Measurements from ENCODE around the gene DDI1. TPM values are rescaled to one million over a fixed set of nuclear protein-coding genes. Genes with fewer than 3 reads are reported as not detected.
"Not testable (repeated sequence)": the region's sequence is repeated elsewhere in the genome, so short reads cannot be mapped to it uniquely, and the experiment has no call there.

DDI1 gene
- total RNA-seq, 1 experiment from 2014 or later = not detected

GRCh38 chr11:104043678-104044239, 7.3 kb downstream of the DDI1 start:
- TF ChIP-seq CTCF (conservative IDR thresholded peaks at IDR 0.05; ENCODE audit: low read depth, low read length) = no peak
- no peak for TF ChIP-seq EZH2phosphoT487 (IDR thresholded peaks at IDR 0.05; ENCODE audit: borderline replicate concordance, low read length)
- no peak for TF ChIP-seq EZH2 (IDR thresholded peaks at IDR 0.05; ENCODE audit: low read length, unreplicated experiment)
- no peaks in the 10 kb centered on the region for H3K9me3 ChIP-seq (ENCODE audit: low read length)
- ATAC-seq (no peak), DNase-seq (no peak)
- no peak overlapping the region for H3K9ac ChIP-seq (ENCODE audit: low read length)
- no TSS peak for BruUV-seq (replicated peaks)
- POLR2A ChIA-PET (ENCODE audit: unreplicated experiment) = no interaction called here
- H3K4me2 ChIP-seq (ENCODE audit: low read length) = no peak overlapping the region
- H3K79me2 ChIP-seq (ENCODE audit: low read length) = no peaks in the 10 kb centered on the region
- CTCF ChIA-PET = no interaction called here
- intact Hi-C loops (cut with micrococcal nuclease) = no loop called here
- H3F3A ChIP-seq (ENCODE audit: low read length, unreplicated experiment) = no peaks in the 10 kb centered on the region
- H3K36me3 ChIP-seq (ENCODE audit: low read depth, low read length) = no peaks in the 10 kb centered on the region
- no peaks in the 10 kb centered on the region for H3K4me1 ChIP-seq (ENCODE audit: insufficient read depth, low read length)
- H3K4me3 ChIP-seq (ENCODE audit: low read length) = no peak overlapping the region
- no peaks in the 10 kb centered on the region for H3K9me2 ChIP-seq (replicated peaks; ENCODE audit: low read length)
- no peaks in the 10 kb centered on the region for H4K20me1 ChIP-seq (ENCODE audit: low read length)
- H3K27ac ChIP-seq (ENCODE audit: low read length) = no peak overlapping the region
- H3K27me3 ChIP-seq (ENCODE audit: low read length) = 0 out of 2 replicates have a peak, but pooled peaks cover 2% of the 10 kb centered on the region
- no peak overlapping the region for H2AFZ ChIP-seq (ENCODE audit: low read length)

GRCh38 chr11:104046331-104046730, 9.9 kb downstream of the DDI1 start:
- H4K20me1 ChIP-seq (ENCODE audit: low read length) = no peaks in the 10 kb centered on the region
- H3K9ac ChIP-seq (ENCODE audit: low read length) = no peak overlapping the region
- no peak overlapping the region for H2AFZ ChIP-seq (ENCODE audit: low read length)
- H3K9me3 ChIP-seq (ENCODE audit: low read length) = no peaks in the 10 kb centered on the region
- H3K79me2 ChIP-seq (ENCODE audit: low read length) = no peaks in the 10 kb centered on the region
- H3K4me1 ChIP-seq (ENCODE audit: insufficient read depth, low read length) = no peaks in the 10 kb centered on the region
- no peaks in the 10 kb centered on the region for H3K36me3 ChIP-seq (ENCODE audit: low read depth, low read length)
- intact Hi-C loops (cut with micrococcal nuclease) = no loop called here
- no peak overlapping the region for H3K4me2 ChIP-seq (ENCODE audit: low read length)
- H3F3A ChIP-seq (ENCODE audit: low read length, unreplicated experiment) = no peaks in the 10 kb centered on the region
- H3K27ac ChIP-seq (ENCODE audit: low read length) = no peak overlapping the region
- H3K9me2 ChIP-seq (replicated peaks; ENCODE audit: low read length) = no peaks in the 10 kb centered on the region
- CTCF ChIA-PET = no interaction called here
- ATAC-seq (no peak), DNase-seq (no peak)
- no peak overlapping the region for H3K4me3 ChIP-seq (ENCODE audit: low read length)
- POLR2A ChIA-PET (ENCODE audit: unreplicated experiment) = no interaction called here
- H3K27me3 ChIP-seq (ENCODE audit: low read length) = no peaks in the 10 kb centered on the region
- no TSS peak for BruUV-seq (replicated peaks)
- no peak for TF ChIP-seq EZH2 (IDR thresholded peaks at IDR 0.05; ENCODE audit: low read length, unreplicated experiment)
- no peak for TF ChIP-seq EZH2phosphoT487 (IDR thresholded peaks at IDR 0.05; ENCODE audit: borderline replicate concordance, low read length)
- TF ChIP-seq CTCF (conservative IDR thresholded peaks at IDR 0.05; ENCODE audit: low read depth, low read length) = no peak

GRCh38 chr11:104046858-104047257, 10.4 kb downstream of the DDI1 start:
- H3K4me3 ChIP-seq (ENCODE audit: low read length); intact Hi-C loops (cut with micrococcal nuclease); BruUV-seq (replicated peaks); H3K9me3 ChIP-seq (ENCODE audit: low read length); H3K4me1 ChIP-seq (ENCODE audit: insufficient read depth, low read length); H2AFZ ChIP-seq (ENCODE audit: low read length); DNase-seq; H3K27ac ChIP-seq (ENCODE audit: low read length); CTCF ChIA-PET; H3F3A ChIP-seq (ENCODE audit: low read length, unreplicated experiment); H3K79me2 ChIP-seq (ENCODE audit: low read length); H3K36me3 ChIP-seq (ENCODE audit: low read depth, low read length); POLR2A ChIA-PET (ENCODE audit: unreplicated experiment); H3K4me2 ChIP-seq (ENCODE audit: low read length); H4K20me1 ChIP-seq (ENCODE audit: low read length); H3K9me2 ChIP-seq (replicated peaks; ENCODE audit: low read length); H3K9ac ChIP-seq (ENCODE audit: low read length); H3K27me3 ChIP-seq (ENCODE audit: low read length); ATAC-seq: not testable (repeated sequence)

All from PC-3 (cell line).